ENCODE results near the gene A3GALT2.

DNA sequence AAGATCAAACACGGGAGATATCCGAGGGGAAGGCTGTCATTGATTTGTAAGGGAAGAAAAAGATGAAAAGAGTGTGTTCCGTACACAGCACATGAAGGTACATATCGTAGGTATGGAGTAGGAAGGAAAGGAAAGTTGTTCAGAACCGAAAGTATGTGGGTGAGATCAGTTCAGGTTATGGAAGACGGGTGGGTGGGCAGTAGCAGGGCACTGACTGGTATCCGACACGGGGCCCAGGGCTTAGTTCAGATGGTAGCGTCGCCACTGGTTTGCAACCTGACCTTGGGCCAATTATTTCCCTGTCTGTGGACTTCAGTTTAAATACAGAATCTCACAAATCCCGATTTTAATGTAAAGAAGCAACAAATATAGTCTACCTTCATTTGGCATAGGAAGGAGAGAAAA, 27.8 kb upstream of the A3GALT2 start:
- TF ChIP-seq CTCF (conservative IDR thresholded peaks at IDR 0.05; ENCODE audit: low read length) = no peak
- no peak for TF ChIP-seq EZH2phosphoT487 (IDR thresholded peaks at IDR 0.05; ENCODE audit: borderline replicate concordance, low read depth, low read length)
